CD4-positive, alpha-beta T cell treated with Interleukin-17A for 4 hours (primary cell): ENCODE data around the gene LNX1.

ENCODE experiments used
- DNase-seq: peaks from one replicate; pipeline ENCODE4 v3.0.0-alpha.2; 2020; ENCODE audit warnings: mixed read lengths

Gene LNX1

DNA sequence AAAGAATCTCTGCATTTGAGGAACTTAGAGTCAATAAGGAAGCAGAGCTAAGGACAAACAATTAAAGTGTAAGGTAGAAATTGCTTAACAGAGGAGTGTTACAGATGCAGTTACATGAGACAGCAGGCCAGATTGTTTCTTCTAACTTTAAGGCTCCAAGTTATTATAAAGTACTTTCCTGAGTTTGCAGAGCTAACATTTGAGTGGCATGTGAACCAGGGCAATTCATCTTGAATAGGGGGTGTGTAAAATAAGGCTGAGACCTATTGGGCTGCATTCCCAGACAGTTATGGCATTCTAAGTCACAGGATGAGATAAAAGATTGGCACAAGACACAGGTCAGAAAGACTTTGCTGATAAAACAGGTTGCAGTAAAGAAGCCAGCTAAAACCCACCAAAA, 7.6 kb upstream of the LNX1 start:
- DNase-seq: no peak

- DNase-seq: no peak
These were observed 7.2 kb upstream of the LNX1 start for GRCh38 chr4:53598483-53598882.

GRCh38 chr4:53596901-53597300, 5.6 kb upstream of the LNX1 start:
- DNase-seq: no peak

- no peak for DNase-seq
These were observed 4.5 kb upstream of the LNX1 start for GRCh38 chr4:53595834-53596233.

GRCh38 chr4:53595204-53595603, 3.9 kb upstream of the LNX1 start:
- no peak for DNase-seq

GRCh38 chr4:53593765-53594164, 2.5 kb upstream of the LNX1 start:
- DNase-seq: no peak

DNA sequence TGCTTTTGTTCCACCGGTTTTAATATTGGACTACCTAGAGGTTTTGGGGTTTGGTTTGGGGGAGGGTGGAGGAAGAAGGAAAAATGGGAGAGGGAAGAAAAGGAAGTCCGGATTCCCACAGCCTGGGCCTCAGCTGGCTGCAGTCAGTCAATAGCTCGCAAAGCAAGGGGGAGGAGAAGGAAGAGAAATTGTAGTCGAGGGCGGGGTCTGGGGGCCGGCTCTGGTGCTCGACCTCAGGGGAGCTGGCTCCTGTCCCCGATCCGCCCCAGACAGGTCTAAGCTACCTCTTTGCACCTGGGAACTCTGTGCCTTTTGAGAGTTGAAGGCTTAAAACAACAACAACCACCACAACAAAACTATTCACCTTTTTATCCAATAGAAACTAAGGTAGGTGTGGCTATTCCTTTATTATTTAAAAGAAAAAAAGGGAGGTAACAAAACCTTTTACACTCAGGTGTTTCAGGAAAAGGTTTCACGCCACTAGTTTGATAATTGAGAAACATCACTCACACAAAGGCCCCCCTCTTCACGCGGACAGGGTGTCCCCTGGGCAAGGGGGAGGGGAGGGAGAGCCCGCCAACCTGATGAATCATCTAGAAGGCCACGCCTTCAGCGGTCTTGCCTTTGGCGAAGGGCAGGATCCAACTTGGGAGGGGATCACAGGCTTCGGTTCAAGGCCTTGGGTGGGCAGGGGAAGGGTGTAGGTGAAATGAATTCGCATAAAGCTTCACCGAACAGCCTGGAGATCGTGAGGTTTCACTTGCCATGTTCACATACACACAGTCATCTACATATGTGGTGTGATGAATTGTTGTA, 1.6 kb upstream of the LNX1 start:
- no peak for DNase-seq

GRCh38 chr4:53592122-53592521, 836 bp upstream of the LNX1 start:
- DNase-seq: no peak

- DNase-seq: no peak
These were observed 1.1 kb downstream of the LNX1 start for GRCh38 chr4:53590187-53590586.

DNA sequence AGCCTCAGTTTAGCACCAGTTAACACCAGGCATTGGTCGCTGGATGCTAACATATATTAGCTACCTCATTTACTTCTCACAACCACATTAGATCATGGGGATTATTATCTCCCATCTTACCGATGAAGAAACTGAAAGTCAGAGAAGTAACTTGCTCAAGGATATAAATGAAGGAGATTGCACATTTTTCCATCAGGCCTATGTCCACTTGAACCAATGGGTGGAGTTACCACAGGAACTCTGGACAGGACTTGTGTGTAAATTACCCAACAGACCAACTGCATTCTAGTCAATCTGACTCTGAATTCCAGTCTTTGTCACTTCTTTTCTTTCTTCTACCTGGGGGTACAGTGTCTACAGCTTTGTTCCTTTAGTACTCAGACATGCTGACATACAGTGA, 1.8 kb downstream of the LNX1 start:
- no peak for DNase-seq

DNA sequence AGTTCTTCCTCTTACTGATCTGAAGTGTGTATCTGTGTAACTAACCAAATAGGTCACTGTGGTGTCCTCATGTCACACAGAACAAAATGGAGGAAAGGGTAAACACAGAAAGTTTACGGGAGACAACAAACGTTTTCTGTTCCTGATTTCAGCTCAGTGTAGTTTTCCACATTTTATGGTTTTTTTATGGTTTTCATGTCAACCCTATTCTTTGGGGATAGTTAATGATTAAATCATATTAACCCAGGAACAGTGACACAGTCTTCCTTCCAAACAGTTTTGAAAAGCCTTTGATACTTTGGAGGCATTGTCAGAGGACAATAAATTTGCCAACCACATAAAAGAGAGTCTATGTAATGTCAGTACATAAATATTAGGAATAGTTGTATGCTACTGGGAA, 4.2 kb downstream of the LNX1 start:
- DNase-seq: no peak

- DNase-seq: no peak
These were observed 5.0 kb downstream of the LNX1 start for GRCh38 chr4:53586121-53586816.

GRCh38 chr4:53584658-53585057, 6.6 kb downstream of the LNX1 start:
- DNase-seq: no peak

GRCh38 chr4:53583513-53583912, 7.8 kb downstream of the LNX1 start:
- no peak for DNase-seq

DNA sequence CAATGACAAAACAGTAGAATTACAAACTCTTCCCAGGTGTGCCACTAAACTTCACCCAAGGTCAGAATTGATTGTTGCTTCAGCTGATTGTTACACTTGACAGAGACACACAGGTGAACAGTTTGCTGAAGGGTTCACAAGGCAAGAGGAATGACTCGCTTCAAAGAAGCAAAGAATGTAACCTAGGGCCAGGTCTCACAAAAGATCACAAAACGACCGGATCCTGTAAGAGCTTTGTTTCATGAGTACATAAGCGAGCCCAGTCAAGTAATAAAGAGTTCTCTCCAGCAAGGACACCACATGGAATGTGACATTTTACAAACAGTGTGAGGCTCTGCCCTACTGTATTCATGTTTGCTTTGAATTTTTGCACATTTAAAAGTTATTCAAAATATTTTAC, 9.1 kb downstream of the LNX1 start:
- DNase-seq: no peak

DNA sequence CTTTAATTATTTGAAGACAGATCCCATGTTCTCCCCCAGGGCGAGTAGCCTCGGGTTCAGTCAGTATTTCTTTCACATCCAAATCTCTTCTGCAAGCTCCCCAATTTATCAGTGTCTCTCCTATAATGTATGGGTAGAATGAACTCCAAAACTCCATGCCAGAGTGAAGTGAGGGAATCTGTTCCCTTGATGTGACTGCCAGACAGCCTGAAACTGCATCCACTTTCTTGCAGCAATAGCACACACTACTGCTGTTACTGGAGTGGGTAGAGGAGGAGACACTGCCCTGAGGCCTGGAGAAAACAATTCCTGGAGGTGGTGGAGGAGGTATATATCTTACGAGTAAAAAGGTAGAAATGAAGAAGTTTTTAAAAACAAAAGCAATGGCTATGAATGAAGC, 11.0 kb downstream of the LNX1 start:
- DNase-seq: no peak

GRCh38 chr4:53579826-53580225, 11.5 kb downstream of the LNX1 start:
- DNase-seq: no peak

- DNase-seq: no peak
These were observed 14.5 kb downstream of the LNX1 start for GRCh38 chr4:53576676-53577372.

- no peak for DNase-seq
These were observed 15.1 kb downstream of the LNX1 start for GRCh38 chr4:53576071-53576617.

DNA sequence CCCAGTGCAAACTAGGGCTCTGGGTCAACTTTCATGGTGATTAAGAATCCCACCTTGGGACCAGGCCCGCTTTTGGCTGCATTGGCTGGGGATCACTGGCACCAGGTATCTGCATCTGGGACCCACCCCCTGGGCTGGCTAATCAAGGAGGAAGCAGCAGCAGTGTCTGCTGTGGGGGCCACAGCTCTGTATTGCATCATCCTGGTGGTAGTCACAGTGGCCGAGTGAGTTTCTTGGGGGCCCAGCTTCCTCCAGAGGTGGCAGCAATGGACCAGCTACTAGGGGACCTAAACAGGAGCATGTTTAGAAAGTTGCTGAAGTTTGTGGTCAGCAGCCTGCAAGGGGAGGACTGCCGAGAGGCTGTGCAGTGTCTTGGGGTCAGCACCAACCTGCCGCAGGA, 15.7 kb downstream of the LNX1 start:
- DNase-seq: no peak

DNA sequence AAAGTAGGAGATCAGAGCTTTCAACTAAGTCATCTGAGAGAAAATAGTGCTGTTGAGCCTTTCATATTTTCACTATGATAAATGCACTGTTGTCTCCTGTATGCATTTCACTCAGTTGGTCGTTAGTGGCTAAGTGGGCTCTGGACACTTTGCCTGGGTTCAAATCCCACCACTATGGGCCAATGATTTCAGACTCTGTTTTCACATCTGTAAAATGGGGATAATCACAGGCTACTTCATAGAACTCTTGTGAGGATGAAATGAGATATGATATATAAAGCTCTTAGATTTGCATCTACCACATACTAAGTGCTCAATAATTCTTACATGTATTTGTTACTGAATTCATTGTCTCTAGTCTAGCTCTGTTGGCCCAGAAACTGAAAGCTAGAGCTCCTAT, 16.8 kb downstream of the LNX1 start:
- DNase-seq: no peak

- no peak for DNase-seq
These were observed 17.6 kb downstream of the LNX1 start for GRCh38 chr4:53573696-53574095.

- no peak for DNase-seq
These were observed 18.7 kb downstream of the LNX1 start for GRCh38 chr4:53572600-53572994.
